ENCODE measurements around the gene KATNB1.

- no peak for TF ChIP-seq REST (IDR thresholded peaks at IDR 0.05; ENCODE audit: low read depth)
- no peak for TF ChIP-seq CTCF (IDR thresholded peaks at IDR 0.05 in 2 of 3, conservative IDR thresholded peaks at IDR 0.05 in 1 of 3; ENCODE audit: borderline replicate concordance in 1 of 3, insufficient read depth in 1 of 3, low read depth in 2 of 3, low read length in 2 of 3)
- no peak for TF ChIP-seq POLR2A (IDR thresholded peaks at IDR 0.05; ENCODE audit: borderline replicate concordance, extremely low read depth, insufficient read depth, insufficient read length)
- TF ChIP-seq EZH2phosphoT487 (IDR thresholded peaks at IDR 0.05; ENCODE audit: borderline replicate concordance), result no peak
- no peak for TF ChIP-seq ATF3 (IDR thresholded peaks at IDR 0.05)
- TF ChIP-seq ZFX (IDR thresholded peaks at IDR 0.05), result no peak
- TF ChIP-seq SP1 (IDR thresholded peaks at IDR 0.05; ENCODE audit: low read depth), result no peak
- TF ChIP-seq ZBTB33 (IDR thresholded peaks at IDR 0.05; ENCODE audit: extremely low read depth, insufficient replicate concordance, low read length), result no peak
- TF ChIP-seq TCF7L2 (IDR thresholded peaks at IDR 0.05; ENCODE audit: borderline replicate concordance, extremely low read depth, insufficient read depth, insufficient read length), result no peak
- TF ChIP-seq SRF (IDR thresholded peaks at IDR 0.05; ENCODE audit: low read depth), result no peak
- TF ChIP-seq EGR1 (IDR thresholded peaks at IDR 0.05; ENCODE audit: low read depth), result no peak
- no peak for TF ChIP-seq MAX (IDR thresholded peaks at IDR 0.05)
- TF ChIP-seq EZH2 (IDR thresholded peaks at IDR 0.05), result no peak
Observed at GRCh38 chr16:57762365-57763040, 26.9 kb downstream of the KATNB1 start.
